ENCODE measurements around the gene PKD1. TPM values are rescaled to one million over a fixed set of nuclear protein-coding genes. Genes with fewer than 3 reads are reported as not detected.
"Not testable (repeated sequence)": the region's sequence is repeated elsewhere in the genome, so short reads cannot be mapped to it uniquely, and the experiment has no call there.

Gene PKD1
- polyA plus RNA-seq, 1 donor from 2014 or later = 176 TPM

DNA sequence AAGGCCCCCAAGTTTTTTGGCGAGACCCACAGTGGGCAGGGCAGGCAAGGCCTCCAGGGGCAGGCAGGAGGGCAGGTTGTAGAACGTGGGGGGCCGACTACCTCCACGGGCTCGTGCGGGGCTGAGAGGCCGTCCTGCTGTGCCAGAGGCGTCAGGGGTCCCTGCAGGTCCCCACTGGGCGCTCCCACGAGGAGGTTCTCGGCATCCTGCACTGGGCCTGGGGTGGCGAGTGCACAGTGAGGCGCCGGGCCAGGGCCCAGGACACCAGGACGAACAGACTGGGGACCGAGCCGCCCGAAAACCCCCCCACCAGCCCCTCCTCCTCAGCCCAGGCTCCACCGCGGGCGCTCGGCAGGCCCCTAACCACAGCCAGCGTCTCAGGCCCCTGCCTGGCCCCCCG is 19.3 kb downstream of the PKD1 start:
- H3K9me2 ChIP-seq (ENCODE audit: insufficient read depth, low read length); H3K79me2 ChIP-seq (replicated peaks; ENCODE audit: insufficient read depth, low read length); H3K9me3 ChIP-seq (ENCODE audit: low read length); H2AFZ ChIP-seq (ENCODE audit: low read depth, low read length); H3K27ac ChIP-seq (ENCODE audit: low read length); H3K36me3 ChIP-seq (ENCODE audit: insufficient read depth, low read length); H3K27me3 ChIP-seq (ENCODE audit: insufficient read depth, low read depth, low read length); H4K20me1 ChIP-seq (ENCODE audit: insufficient read depth); H3F3A ChIP-seq (ENCODE audit: insufficient read depth, low read length, poor library complexity, severe bottlenecking); H3K4me2 ChIP-seq (ENCODE audit: low read length); H3K9ac ChIP-seq (ENCODE audit: low read length); H3K4me3 ChIP-seq (ENCODE audit: low read length): not testable (repeated sequence)

DNA sequence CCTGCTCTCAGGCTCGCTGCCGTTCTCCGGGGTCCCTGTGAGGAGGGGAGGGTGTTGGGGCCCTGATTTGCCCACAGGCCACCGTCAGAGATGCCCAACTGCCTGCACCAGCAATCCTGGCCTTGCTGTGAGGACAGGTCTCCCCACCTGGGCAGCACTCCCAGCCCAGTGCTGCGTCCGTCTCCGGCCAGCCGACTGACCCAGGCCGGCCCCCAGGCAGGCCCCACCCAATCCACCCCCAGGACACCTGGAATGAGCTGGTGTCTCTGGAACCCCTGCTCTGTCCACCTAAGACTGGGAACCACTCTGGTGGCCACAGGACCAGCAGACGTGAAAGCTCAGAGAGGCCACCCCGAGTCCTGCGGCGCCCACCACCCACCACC is 20.1 kb downstream of the PKD1 start:
- Histone ChIP-seq H3K9me3 (ENCODE audit: low read length) (no peaks in the 10 kb centered on the region), H4K20me1 (ENCODE audit: insufficient read depth) (no peaks in the 10 kb centered on the region), H3K9ac (ENCODE audit: low read length) (no peak overlapping the region), H2AFZ (ENCODE audit: low read depth, low read length) (no peak overlapping the region), H3K79me2 (replicated peaks; ENCODE audit: insufficient read depth, low read length) (no peaks in the 10 kb centered on the region), H3K9me2 (ENCODE audit: insufficient read depth, low read length) (no peaks in the 10 kb centered on the region), H3K36me3 (ENCODE audit: insufficient read depth, low read length) (no peaks in the 10 kb centered on the region), H3K27me3 (ENCODE audit: insufficient read depth, low read depth, low read length) (no peaks in the 10 kb centered on the region), H3K4me3 (ENCODE audit: low read length) (no peak overlapping the region), H3F3A (ENCODE audit: insufficient read depth, low read length, poor library complexity, severe bottlenecking) (no peaks in the 10 kb centered on the region), H3K4me2 (ENCODE audit: low read length) (no peak overlapping the region), H3K27ac (ENCODE audit: low read length) (no peak overlapping the region)
- TF ChIP-seq, protein P1, sequence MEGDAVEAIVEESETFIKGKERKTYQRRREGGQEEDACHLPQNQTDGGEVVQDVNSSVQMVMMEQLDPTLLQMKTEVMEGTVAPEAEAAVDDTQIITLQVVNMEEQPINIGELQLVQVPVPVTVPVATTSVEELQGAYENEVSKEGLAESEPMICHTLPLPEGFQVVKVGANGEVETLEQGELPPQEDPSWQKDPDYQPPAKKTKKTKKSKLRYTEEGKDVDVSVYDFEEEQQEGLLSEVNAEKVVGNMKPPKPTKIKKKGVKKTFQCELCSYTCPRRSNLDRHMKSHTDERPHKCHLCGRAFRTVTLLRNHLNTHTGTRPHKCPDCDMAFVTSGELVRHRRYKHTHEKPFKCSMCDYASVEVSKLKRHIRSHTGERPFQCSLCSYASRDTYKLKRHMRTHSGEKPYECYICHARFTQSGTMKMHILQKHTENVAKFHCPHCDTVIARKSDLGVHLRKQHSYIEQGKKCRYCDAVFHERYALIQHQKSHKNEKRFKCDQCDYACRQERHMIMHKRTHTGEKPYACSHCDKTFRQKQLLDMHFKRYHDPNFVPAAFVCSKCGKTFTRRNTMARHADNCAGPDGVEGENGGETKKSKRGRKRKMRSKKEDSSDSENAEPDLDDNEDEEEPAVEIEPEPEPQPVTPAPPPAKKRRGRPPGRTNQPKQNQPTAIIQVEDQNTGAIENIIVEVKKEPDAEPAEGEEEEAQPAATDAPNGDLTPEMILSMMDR (IDR thresholded peaks at IDR 0.05; ENCODE audit: poor library complexity, severe bottlenecking) = no peak
- no peak for TF ChIP-seq EP300 (conservative IDR thresholded peaks at IDR 0.05; ENCODE audit: poor library complexity, severe bottlenecking)
- TF ChIP-seq POLR2AphosphoS5 (IDR thresholded peaks at IDR 0.05) = no peak
- TF ChIP-seq RAD21 (conservative IDR thresholded peaks at IDR 0.05) = no peak
- no peak for TF ChIP-seq MXI1 (conservative IDR thresholded peaks at IDR 0.05; ENCODE audit: poor library complexity, severe bottlenecking)
- no peak for TF ChIP-seq EZH2 (IDR thresholded peaks at IDR 0.05; ENCODE audit: borderline replicate concordance, insufficient read depth, low read length, poor library complexity, severe bottlenecking)
- TF ChIP-seq SMC3 (conservative IDR thresholded peaks at IDR 0.05; ENCODE audit: poor library complexity) = no peak
- TF ChIP-seq, protein P2, sequence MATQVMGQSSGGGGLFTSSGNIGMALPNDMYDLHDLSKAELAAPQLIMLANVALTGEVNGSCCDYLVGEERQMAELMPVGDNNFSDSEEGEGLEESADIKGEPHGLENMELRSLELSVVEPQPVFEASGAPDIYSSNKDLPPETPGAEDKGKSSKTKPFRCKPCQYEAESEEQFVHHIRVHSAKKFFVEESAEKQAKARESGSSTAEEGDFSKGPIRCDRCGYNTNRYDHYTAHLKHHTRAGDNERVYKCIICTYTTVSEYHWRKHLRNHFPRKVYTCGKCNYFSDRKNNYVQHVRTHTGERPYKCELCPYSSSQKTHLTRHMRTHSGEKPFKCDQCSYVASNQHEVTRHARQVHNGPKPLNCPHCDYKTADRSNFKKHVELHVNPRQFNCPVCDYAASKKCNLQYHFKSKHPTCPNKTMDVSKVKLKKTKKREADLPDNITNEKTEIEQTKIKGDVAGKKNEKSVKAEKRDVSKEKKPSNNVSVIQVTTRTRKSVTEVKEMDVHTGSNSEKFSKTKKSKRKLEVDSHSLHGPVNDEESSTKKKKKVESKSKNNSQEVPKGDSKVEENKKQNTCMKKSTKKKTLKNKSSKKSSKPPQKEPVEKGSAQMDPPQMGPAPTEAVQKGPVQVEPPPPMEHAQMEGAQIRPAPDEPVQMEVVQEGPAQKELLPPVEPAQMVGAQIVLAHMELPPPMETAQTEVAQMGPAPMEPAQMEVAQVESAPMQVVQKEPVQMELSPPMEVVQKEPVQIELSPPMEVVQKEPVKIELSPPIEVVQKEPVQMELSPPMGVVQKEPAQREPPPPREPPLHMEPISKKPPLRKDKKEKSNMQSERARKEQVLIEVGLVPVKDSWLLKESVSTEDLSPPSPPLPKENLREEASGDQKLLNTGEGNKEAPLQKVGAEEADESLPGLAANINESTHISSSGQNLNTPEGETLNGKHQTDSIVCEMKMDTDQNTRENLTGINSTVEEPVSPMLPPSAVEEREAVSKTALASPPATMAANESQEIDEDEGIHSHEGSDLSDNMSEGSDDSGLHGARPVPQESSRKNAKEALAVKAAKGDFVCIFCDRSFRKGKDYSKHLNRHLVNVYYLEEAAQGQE (IDR thresholded peaks at IDR 0.05; ENCODE audit: borderline replicate concordance) = no peak
- TF ChIP-seq TAF1 (IDR thresholded peaks at IDR 0.05; ENCODE audit: low read depth) = no peak

DNA sequence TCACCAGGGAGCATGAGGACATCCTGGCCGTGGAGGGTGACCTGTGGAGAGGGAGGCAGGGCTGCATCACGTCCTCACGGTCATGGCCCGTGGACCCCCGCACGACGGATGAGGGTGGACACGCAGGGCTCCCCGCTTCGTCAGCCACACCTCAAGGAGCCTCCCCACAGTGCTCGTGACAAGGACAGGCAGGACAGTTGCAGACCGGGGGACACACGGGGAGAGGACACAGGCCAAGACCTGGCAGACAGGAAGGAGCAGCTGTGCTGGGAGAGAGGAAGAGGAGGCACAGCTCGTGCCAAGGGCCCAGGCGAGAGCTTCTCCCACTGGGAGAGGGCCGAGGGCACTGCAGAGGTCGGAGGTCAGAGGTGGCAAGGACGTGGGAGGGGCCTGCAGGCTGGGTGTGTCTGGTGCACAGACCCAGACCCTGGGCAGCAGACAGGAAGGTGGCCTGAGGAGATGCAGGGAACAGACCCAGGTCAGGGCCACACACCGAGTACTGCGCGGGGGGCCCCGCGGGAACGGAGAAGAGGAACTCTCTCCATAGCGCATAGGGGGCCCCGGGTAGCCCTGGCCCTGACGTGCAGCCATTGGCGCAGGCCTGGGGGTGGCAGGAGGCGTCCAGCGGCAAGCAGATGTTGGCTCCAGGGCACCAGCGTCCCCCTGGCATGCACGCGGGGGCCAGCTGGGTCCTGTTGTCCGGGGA is 20.7 kb downstream of the PKD1 start:
- not testable (repeated sequence) for H3K36me3 ChIP-seq (ENCODE audit: insufficient read depth, low read length); H3K9ac ChIP-seq (ENCODE audit: low read length)

DNA sequence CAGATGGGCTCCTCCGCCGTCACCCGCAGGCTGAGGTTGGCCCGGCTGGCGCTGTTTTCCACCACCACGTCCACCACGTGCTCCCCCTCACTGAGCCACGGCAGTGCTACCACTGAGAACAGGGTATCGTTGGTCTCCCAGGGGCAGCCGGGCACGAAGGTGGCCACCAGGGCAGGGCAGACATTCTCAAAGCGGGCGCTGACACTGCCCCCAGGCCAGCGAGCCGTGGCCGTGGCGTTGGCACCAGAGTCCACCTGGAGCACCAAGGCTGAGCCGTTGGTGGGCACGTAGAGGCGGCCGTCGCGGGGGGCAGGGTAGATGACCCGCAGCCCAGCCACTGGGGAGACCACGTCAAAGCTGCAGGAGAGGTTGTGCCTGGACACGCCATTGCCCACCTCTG is 21.5 kb downstream of the PKD1 start:
- H3K27me3 ChIP-seq (ENCODE audit: insufficient read depth, low read depth, low read length); H3K9me2 ChIP-seq (ENCODE audit: insufficient read depth, low read length); H3K36me3 ChIP-seq (ENCODE audit: insufficient read depth, low read length); H3K27ac ChIP-seq (ENCODE audit: low read length); H2AFZ ChIP-seq (ENCODE audit: low read depth, low read length); H3K9ac ChIP-seq (ENCODE audit: low read length); H3K4me2 ChIP-seq (ENCODE audit: low read length); H3K79me2 ChIP-seq (replicated peaks; ENCODE audit: insufficient read depth, low read length); H4K20me1 ChIP-seq (ENCODE audit: insufficient read depth); H3K9me3 ChIP-seq (ENCODE audit: low read length); H3F3A ChIP-seq (ENCODE audit: insufficient read depth, low read length, poor library complexity, severe bottlenecking); H3K4me3 ChIP-seq (ENCODE audit: low read length): not testable (repeated sequence)

More for the DNA sequence above, 20.7 kb downstream of the PKD1 start:
- not testable (repeated sequence) for H2AFZ ChIP-seq (ENCODE audit: low read depth, low read length); H3K27me3 ChIP-seq (ENCODE audit: insufficient read depth, low read depth, low read length); H3K9me2 ChIP-seq (ENCODE audit: insufficient read depth, low read length); H4K20me1 ChIP-seq (ENCODE audit: insufficient read depth); H3K79me2 ChIP-seq (replicated peaks; ENCODE audit: insufficient read depth, low read length); H3F3A ChIP-seq (ENCODE audit: insufficient read depth, low read length, poor library complexity, severe bottlenecking); H3K4me2 ChIP-seq (ENCODE audit: low read length); H3K27ac ChIP-seq (ENCODE audit: low read length); H3K4me3 ChIP-seq (ENCODE audit: low read length); H3K9me3 ChIP-seq (ENCODE audit: low read length)

DNA sequence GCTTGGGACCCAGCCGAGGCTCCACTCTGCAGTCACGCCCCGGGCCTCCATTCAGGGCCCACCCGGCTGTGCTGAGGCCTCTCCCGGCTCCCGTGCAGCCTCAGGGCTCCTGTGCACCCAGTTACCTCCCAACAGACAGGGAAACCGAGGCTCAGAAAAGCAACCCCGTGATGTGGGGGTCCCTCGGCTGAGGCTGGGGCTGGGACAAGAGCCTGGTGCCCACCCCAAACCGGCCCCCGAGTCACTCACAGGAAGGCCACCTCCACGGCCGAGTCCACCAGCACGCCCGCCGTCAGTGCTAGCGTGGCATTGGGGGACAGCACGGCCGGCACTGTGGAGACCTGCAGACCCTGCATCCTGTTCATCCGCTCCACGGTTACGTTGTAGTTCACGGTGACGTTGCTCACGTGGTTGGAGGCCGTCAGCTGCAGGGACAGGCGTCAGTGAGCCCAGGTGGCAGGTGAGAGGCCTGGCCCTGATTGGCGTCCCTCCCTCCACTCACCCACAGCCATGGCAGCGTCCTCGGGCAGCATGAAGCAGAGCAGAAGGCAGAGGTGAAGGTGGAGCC is 23.1 kb downstream of the PKD1 start:
- H3F3A ChIP-seq (ENCODE audit: insufficient read depth, low read length, poor library complexity, severe bottlenecking); H3K27ac ChIP-seq (ENCODE audit: low read length); H3K4me2 ChIP-seq (ENCODE audit: low read length); H4K20me1 ChIP-seq (ENCODE audit: insufficient read depth); H2AFZ ChIP-seq (ENCODE audit: low read depth, low read length); H3K9me2 ChIP-seq (ENCODE audit: insufficient read depth, low read length); H3K27me3 ChIP-seq (ENCODE audit: insufficient read depth, low read depth, low read length); H3K79me2 ChIP-seq (replicated peaks; ENCODE audit: insufficient read depth, low read length); H3K4me3 ChIP-seq (ENCODE audit: low read length); H3K9me3 ChIP-seq (ENCODE audit: low read length); H3K36me3 ChIP-seq (ENCODE audit: insufficient read depth, low read length); H3K9ac ChIP-seq (ENCODE audit: low read length): not testable (repeated sequence)

Data from neural cell (in vitro differentiated cells).